Activated naive CD8-positive, alpha-beta T cell treated with anti-CD3 and anti-CD28 coated beads, Interleukin-2, amount 10 ng/mL, durations not matched to agents 7 days and 5 days (primary cell): ENCODE data around the gene LIMK1. TPM values are rescaled to one million over a fixed set of nuclear protein-coding genes. Genes with fewer than 3 reads are reported as not detected.
A peak's percentile ranks its signal among the peaks of the same experiment; 100 is the strongest.

Source experiments
- ATAC-seq: fragments of 150-1000 bp; cut with Tn5 transposase; one replicate; pipeline ENCODE4 v1.10.0; 2021; ENCODE audit warnings: low read depth, moderate library complexity
- POLR2A ChIA-PET: fragments of 350-600 bp; sonication (Branson Sonifier 250); formaldehyde crosslinking; loops from one replicate; lab custom pipeline; 2021; ENCODE audit warnings: antibody characterized with exemption; lab: Charles Lee
- DNase-seq: peaks from one replicate; pipeline ENCODE4 v3.0.0; 2021
- H3K27ac Mint-ChIP-seq: one replicate; pipeline ENCODE4 v1.8.0; 2022; ENCODE audit warnings: mild to moderate bottlenecking, mixed read lengths
- H3K27me3 Mint-ChIP-seq: one replicate; pipeline ENCODE4 v1.8.0; 2022; ENCODE audit warnings: mild to moderate bottlenecking, moderate library complexity, mixed read lengths
- H3K36me3 Mint-ChIP-seq: one replicate; pipeline ENCODE4 v1.8.0; 2021; ENCODE audit warnings: mild to moderate bottlenecking, mixed read lengths
- H3K4me1 Mint-ChIP-seq: one replicate; pipeline ENCODE4 v1.8.0; 2021; ENCODE audit warnings: mixed read lengths
- H3K4me3 Mint-ChIP-seq: one replicate; pipeline ENCODE4 v1.8.0; 2022; ENCODE audit warnings: mild to moderate bottlenecking, moderate library complexity, mixed read lengths
- H3K9me3 Mint-ChIP-seq: one replicate; pipeline ENCODE4 v1.8.0; 2021; ENCODE audit warnings: mixed read lengths
- total RNA-seq, 2 experiments: library from RNA; stranded (reverse); gene quantifications; one replicate each; pipeline ENCODE4 v1.2.3, GENCODE V29; 2021

LIMK1 gene
- total RNA-seq, 2 experiments from 2014 or later = 33.3 to 36.2 TPM

- no peak for DNase-seq
- no peak for ATAC-seq
- Mint-ChIP-seq H3K4me1 (peaks cover 5% of the 10 kb centered on the region), H3K4me3 (no peak overlapping the region), H3K27me3 (no peaks in the 10 kb centered on the region), H3K9me3 (no peaks in the 10 kb centered on the region), H3K27ac (no peak overlapping the region), H3K36me3 (no peaks in the 10 kb centered on the region)
- POLR2A ChIA-PET = no interaction called here
These were observed 46.3 kb downstream of the LIMK1 start for GRCh38 chr7:74129887-74130286.

- POLR2A ChIA-PET = no interaction called here
- Mint-ChIP-seq H3K4me3 (no peak overlapping the region), H3K27me3 (no peaks in the 10 kb centered on the region), H3K36me3 (no peaks in the 10 kb centered on the region), H3K27ac (no peak overlapping the region), H3K9me3 (no peaks in the 10 kb centered on the region), H3K4me1 (peaks cover 5% of the 10 kb centered on the region)
- DNase-seq (no peak), ATAC-seq (no peak)
These were observed 46.9 kb downstream of the LIMK1 start for GRCh38 chr7:74130518-74130917.

- no peak overlapping the region for H3K27ac Mint-ChIP-seq
- no peak overlapping the region for H3K4me3 Mint-ChIP-seq
These were observed 50.6 kb downstream of the LIMK1 start for GRCh38 chr7:74134117-74134620.

GRCh38 chr7:74138334-74138867 is 54.8 kb downstream of the LIMK1 start:
- ATAC-seq (no peak), DNase-seq (no peak)
- Mint-ChIP-seq H3K27me3 (no peaks in the 10 kb centered on the region), H3K27ac (no peak overlapping the region), H3K4me1 (peaks cover 7% of the 10 kb centered on the region), H3K4me3 (no peak overlapping the region), H3K9me3 (no peaks in the 10 kb centered on the region), H3K36me3 (no peaks in the 10 kb centered on the region)
- POLR2A ChIA-PET = interaction anchor here (0.6 kb wide), 1 partner anchor 9 kb away, joined by 3 read pairs; no protein-coding TSS in a partner anchor

More at GRCh38 chr7:74134117-74134620, 50.6 kb downstream of the LIMK1 start:
- H3K36me3 Mint-ChIP-seq = no peaks in the 10 kb centered on the region
- no peaks in the 10 kb centered on the region for H3K27me3 Mint-ChIP-seq
- ATAC-seq (peak; percentile 73), DNase-seq (no peak)
- H3K4me1 Mint-ChIP-seq = peaks cover 5% of the 10 kb centered on the region
- POLR2A ChIA-PET = no interaction called here
- no peaks in the 10 kb centered on the region for H3K9me3 Mint-ChIP-seq

GRCh38 chr7:74138945-74139843 is 55.6 kb downstream of the LIMK1 start:
- no peak for DNase-seq
- no peak overlapping the region for H3K4me3 Mint-ChIP-seq
- no peaks in the 10 kb centered on the region for H3K36me3 Mint-ChIP-seq
- H3K27me3 Mint-ChIP-seq = no peaks in the 10 kb centered on the region
- no peaks in the 10 kb centered on the region for H3K9me3 Mint-ChIP-seq
- POLR2A ChIA-PET = interaction anchor here (0.5 to 0.6 kb wide), 2 partner anchors 31 to 375 kb away, joined by 3 read pairs; no protein-coding TSS in a partner anchor
- no peak for ATAC-seq
- peaks cover 6% of the 10 kb centered on the region for H3K4me1 Mint-ChIP-seq
- H3K27ac Mint-ChIP-seq = no peak overlapping the region

GRCh38 chr7:74141705-74142104 is 58.1 kb downstream of the LIMK1 start:
- DNase-seq = no peak
- POLR2A ChIA-PET = interaction anchor here (0.5 to 1.6 kb wide), 5 partner anchors 32 to 480 kb away, joined by 4 to 16 read pairs (median 4); partner anchors contain the start of gene EIF4H
- peak; percentile 85 for ATAC-seq

GRCh38 chr7:74143383-74143782 is 59.8 kb downstream of the LIMK1 start:
- DNase-seq = no peak
- H3K27me3 Mint-ChIP-seq = peaks cover 4% of the 10 kb centered on the region
- H3K9me3 Mint-ChIP-seq = peaks cover 4% of the 10 kb centered on the region
- no peak for ATAC-seq
- POLR2A ChIA-PET = no interaction called here
- H3K4me1 Mint-ChIP-seq = peaks cover 3% of the 10 kb centered on the region
- no peaks in the 10 kb centered on the region for H3K36me3 Mint-ChIP-seq
- H3K27ac Mint-ChIP-seq = no peak overlapping the region
- no peak overlapping the region for H3K4me3 Mint-ChIP-seq

More at GRCh38 chr7:74141705-74142104, 58.1 kb downstream of the LIMK1 start:
- H3K27ac Mint-ChIP-seq = peak overlapping the region; percentile 54
- peaks cover 3% of the 10 kb centered on the region for H3K4me1 Mint-ChIP-seq
- H3K4me3 Mint-ChIP-seq = peak overlapping the region; percentile 47
- H3K36me3 Mint-ChIP-seq = no peaks in the 10 kb centered on the region
- H3K27me3 Mint-ChIP-seq = peaks cover 4% of the 10 kb centered on the region
- peaks cover 4% of the 10 kb centered on the region for H3K9me3 Mint-ChIP-seq

GRCh38 chr7:74148491-74148890 is 64.9 kb downstream of the LIMK1 start:
- DNase-seq (no peak), ATAC-seq (no peak)
- H3K9me3 Mint-ChIP-seq = peaks cover 4% of the 10 kb centered on the region

GRCh38 chr7:74149071-74149470 is 65.5 kb downstream of the LIMK1 start:
- POLR2A ChIA-PET = no interaction called here
- ATAC-seq = no peak
- DNase-seq = no peak

More at GRCh38 chr7:74148491-74148890, 64.9 kb downstream of the LIMK1 start:
- POLR2A ChIA-PET = no interaction called here
- Mint-ChIP-seq H3K4me3 (no peak overlapping the region), H3K36me3 (no peaks in the 10 kb centered on the region), H3K27ac (no peak overlapping the region), H3K4me1 (no peaks in the 10 kb centered on the region), H3K27me3 (peaks cover 9% of the 10 kb centered on the region)

GRCh38 chr7:74149603-74150002 is 66.0 kb downstream of the LIMK1 start:
- Mint-ChIP-seq H3K4me1 (no peaks in the 10 kb centered on the region), H3K36me3 (no peaks in the 10 kb centered on the region), H3K4me3 (no peak overlapping the region), H3K9me3 (peaks cover 4% of the 10 kb centered on the region), H3K27me3 (peaks cover 9% of the 10 kb centered on the region), H3K27ac (no peak overlapping the region)
- no peak for ATAC-seq
- POLR2A ChIA-PET = no interaction called here
- DNase-seq = no peak

More at GRCh38 chr7:74149071-74149470, 65.5 kb downstream of the LIMK1 start:
- no peaks in the 10 kb centered on the region for H3K4me1 Mint-ChIP-seq
- no peak overlapping the region for H3K27ac Mint-ChIP-seq
- H3K36me3 Mint-ChIP-seq = no peaks in the 10 kb centered on the region
- H3K27me3 Mint-ChIP-seq = peaks cover 9% of the 10 kb centered on the region
- no peak overlapping the region for H3K4me3 Mint-ChIP-seq
- peaks cover 4% of the 10 kb centered on the region for H3K9me3 Mint-ChIP-seq

GRCh38 chr7:74153736-74154135 is 70.1 kb downstream of the LIMK1 start:
- DNase-seq (no peak), ATAC-seq (no peak)
- Mint-ChIP-seq H3K27ac (no peak overlapping the region), H3K36me3 (no peaks in the 10 kb centered on the region), H3K4me1 (no peaks in the 10 kb centered on the region), H3K4me3 (no peak overlapping the region), H3K9me3 (no peaks in the 10 kb centered on the region), H3K27me3 (peaks cover 2% of the 10 kb centered on the region)
- POLR2A ChIA-PET = no interaction called here

GRCh38 chr7:74155810-74156395 is 72.3 kb downstream of the LIMK1 start:
- no peak for ATAC-seq
- peaks cover 2% of the 10 kb centered on the region for H3K27me3 Mint-ChIP-seq
- no peak for DNase-seq
- no peak overlapping the region for H3K27ac Mint-ChIP-seq
- no peaks in the 10 kb centered on the region for H3K4me1 Mint-ChIP-seq
- no peak overlapping the region for H3K4me3 Mint-ChIP-seq
- POLR2A ChIA-PET = no interaction called here
- no peaks in the 10 kb centered on the region for H3K9me3 Mint-ChIP-seq
- H3K36me3 Mint-ChIP-seq = no peaks in the 10 kb centered on the region

GRCh38 chr7:74157605-74158004 is 74.0 kb downstream of the LIMK1 start:
- POLR2A ChIA-PET = no interaction called here
- H3K4me3 Mint-ChIP-seq = no peak overlapping the region
- H3K4me1 Mint-ChIP-seq = no peaks in the 10 kb centered on the region
- no peak for DNase-seq
- no peak for ATAC-seq
- H3K9me3 Mint-ChIP-seq = no peaks in the 10 kb centered on the region
- H3K27me3 Mint-ChIP-seq = no peaks in the 10 kb centered on the region
- no peak overlapping the region for H3K27ac Mint-ChIP-seq
- H3K36me3 Mint-ChIP-seq = no peaks in the 10 kb centered on the region
